OCI-M1 (cell line): ENCODE results near the gene STX7.
A peak's percentile ranks its signal among the peaks of the same experiment; 100 is the strongest.

ENCODE experiments used
- DNase-seq: peaks from one replicate; lab custom pipeline; 2025; lab: John Stamatoyannopoulos, UW

Gene STX7

DNA sequence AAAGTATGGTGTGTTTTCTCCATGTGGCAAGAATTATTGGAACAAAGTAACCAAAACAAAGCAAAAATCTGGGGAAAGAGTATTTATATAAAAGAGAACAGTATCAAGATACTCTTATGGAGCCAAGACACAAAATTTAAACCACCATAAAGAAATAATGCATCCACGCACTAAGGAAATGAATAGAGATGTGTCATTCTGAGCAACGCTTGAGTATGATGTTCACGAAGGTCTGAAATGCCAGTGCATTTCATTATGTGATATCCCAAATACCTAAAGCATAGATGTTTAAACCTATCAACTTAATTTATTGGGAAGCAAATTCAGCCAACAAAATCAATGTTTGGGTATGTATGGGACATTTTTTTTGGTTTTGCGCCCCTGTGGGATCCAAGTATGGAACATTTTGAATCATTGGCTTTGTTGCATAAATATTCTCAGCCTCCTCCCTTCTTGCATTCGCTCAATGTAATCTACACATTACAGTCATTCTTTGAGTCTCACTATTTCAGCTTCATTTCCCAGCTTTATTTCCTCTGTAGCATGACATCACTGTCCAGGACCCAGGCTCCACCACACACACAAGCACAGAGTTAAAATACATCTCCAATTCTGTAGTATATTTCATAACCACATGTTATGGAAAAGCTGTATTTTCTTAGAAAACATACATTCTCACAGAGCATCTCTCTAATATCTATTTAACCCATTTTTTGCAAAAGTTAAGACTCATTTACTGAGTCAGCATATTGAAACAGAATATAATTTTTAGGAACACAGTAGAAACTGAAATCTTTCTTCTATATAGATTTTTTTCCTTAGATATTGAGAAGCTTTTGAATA lies 100.0 kb downstream of the STX7 start:
- no peak for DNase-seq

GRCh38 chr6:132411296-132411695 lies 101.6 kb downstream of the STX7 start:
- DNase-seq: no peak

DNA sequence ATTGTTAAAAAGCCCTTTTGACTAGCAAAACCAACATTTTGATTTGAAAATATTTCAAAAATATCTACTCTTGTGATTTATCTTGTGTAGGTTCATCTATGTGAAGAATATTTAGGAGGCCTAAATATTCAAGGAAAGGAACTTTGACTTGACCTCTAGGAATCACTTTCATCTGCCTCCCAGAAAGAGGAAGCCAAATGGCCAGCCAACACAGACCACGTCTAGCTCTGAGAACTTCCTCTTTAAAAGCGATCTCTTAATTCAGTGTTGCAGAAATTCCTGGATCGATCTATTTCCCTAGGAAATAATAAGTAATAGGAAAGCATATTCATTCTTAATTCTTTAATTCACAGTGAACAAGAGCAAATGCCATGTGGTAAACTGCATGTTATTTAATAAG lies 102.1 kb downstream of the STX7 start:
- DNase-seq: peak; percentile 81

GRCh38 chr6:132405143-132405915 lies 107.6 kb downstream of the STX7 start:
- peak; percentile 29 for DNase-seq

- no peak for DNase-seq
Observed at GRCh38 chr6:132404736-132405135, 108.2 kb downstream of the STX7 start.

DNA sequence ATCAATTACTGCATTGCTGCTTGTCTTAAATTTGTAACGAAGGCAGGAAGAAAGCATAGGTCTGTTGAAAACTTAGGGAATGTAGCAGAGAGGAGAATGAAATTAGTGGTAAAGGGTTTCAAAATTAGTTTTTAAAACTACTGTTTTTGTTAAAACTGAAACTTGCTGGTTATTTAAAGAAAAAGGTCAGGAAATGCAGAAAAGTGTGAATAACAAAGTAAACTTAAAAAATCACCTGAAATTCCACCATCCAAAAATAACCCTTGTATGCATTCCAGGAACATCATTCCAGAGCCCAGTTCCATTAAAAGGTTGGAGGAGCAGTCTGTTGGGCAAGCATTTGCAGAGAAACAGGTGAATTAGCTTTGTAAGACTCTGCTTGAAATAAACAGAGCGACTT lies 108.6 kb downstream of the STX7 start:
- DNase-seq: no peak

DNA sequence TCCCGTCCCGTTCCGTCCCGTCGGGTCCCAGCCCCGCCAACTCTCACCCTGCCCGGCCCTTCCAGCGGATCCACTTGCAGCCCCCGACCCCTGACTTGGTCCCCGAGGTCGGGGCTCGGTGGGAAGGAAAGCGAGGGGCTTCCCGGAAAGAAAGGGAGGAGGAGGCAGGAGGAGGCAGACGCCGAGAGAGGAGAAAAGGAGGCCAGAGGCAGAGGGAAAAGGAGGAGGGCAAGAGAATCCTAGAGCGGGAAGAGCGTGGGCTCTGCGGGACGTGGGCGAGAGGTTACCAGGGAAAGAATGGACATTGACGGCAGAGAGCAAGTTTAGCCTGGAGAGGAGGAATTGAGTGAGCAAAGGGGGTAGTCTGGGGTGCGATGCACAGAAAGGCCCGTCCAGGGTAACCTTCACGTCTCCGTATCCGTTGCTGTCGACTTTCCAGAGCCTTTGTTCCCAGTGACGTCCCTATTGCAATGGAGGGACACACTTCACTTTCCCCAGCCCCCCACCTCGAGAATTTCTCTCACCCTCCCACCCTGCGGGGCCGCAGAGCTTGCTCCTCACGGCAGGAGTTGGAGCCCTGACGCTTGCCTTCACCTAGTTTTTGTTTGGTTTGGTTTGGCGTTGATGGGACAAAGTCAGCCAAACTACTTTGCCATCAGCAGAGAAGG lies 111.2 kb downstream of the STX7 start:
- no peak for DNase-seq

GRCh38 chr6:132400883-132401617 lies 111.9 kb downstream of the STX7 start, which contains the start of gene MOXD1:
Gene MOXD1 (minus strand): TSS chr6:132401475. CDS start chr6:132401426, 49 bp downstream.
- no peak for DNase-seq

DNA sequence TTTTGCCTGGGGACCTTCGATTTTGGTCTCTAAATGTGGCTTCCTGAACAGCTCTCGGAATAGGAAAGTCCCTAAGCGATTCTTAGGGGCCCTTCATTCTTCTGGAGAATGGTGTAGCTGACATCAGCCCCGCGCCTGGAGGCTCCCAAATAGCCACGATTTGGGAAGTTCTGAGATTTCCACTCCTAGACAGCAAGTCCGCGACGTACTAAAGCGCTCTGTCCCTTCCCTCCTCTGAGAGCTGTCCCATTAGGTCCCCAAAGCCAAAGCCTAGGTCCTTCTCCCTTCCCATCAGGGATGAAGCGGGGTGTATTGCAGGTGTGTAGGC lies 112.4 kb downstream of the STX7 start:
- DNase-seq: no peak

DNA sequence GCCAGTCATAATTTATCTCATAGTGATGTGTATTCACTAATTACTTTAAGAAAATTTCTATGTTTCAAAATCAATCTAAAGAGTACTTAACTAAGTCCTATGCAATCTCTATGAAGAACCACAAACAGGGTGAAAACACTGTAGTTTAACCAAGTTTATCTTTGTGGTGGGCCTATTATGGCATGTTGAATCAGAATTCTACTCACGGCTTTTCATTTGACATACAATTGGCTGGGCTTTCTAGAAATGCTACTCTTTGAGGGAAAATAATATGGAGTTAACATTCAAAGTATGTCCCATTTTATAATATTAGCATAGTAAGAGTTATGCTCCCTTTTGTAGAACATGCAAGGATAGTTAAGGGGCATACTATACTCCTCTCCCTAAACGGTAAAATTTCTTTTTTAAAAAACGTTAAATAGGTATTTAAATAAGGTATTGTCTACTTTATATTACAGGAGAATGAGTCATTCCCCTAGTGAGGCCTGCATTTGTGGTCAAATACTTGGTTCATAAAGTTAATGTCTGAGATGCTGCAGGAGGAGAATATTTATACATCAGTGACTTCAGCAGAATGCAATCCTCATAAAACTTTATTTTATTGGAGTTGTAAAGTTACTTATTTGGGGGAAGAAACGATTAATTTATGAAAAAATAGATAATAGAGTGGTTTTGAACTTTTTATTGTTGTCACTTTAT lies 113.4 kb downstream of the STX7 start:
- no peak for DNase-seq
